Measurements from ENCODE around the gene NPBWR2. TPM values are rescaled to one million over a fixed set of nuclear protein-coding genes. Genes with fewer than 3 reads are reported as not detected.
A peak's percentile ranks its signal among the peaks of the same experiment; 100 is the strongest.

The NPBWR2 gene
- total and polyA plus RNA-seq, 9 of the 15 experiments (the other 6 are each of a cell fraction or from before 2014, with no cell fraction given): not detected

DNA sequence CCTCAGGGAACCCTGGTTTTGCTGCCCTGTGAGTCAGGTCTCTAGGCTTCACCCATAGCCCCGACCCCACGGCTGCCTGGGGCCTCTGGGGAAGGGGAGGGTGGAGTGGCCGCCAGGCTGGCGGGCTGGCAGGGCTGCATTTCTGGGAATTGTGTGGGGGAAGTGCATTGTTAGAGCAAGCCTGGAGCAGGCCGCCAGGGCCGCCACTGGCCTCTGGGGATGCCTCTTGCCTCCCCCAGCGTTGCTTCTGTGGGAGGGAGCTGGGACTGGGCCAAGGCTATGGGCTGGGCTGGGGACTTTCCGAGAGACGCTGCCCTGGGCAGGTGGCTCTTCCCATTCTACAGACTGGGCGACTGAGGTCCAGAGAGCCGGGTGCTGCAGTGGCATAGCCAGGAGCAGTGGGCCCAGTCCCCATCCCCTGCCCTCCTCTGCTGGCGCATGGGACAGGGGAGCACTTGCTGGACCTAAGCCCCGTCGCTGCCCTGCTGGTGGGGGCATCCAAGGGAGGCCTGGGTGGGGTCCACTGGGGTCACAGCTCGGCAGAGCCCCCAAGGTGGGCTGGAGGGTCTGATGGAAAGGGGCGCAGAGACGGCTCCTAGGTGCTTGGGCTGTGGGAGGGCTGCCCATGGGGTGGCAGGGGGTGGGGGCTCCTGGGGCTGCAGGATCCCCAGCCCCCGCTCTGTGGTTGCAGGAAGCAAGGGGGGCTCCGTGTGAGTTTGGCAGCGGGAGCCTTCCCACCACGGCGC lies 51.3 kb downstream of the NPBWR2 start (continued):
- TF ChIP-seq MEF2D (tag; conservative IDR thresholded peaks at IDR 0.05; ENCODE audit: low read depth): no peak
- TF ChIP-seq, protein P1, sequence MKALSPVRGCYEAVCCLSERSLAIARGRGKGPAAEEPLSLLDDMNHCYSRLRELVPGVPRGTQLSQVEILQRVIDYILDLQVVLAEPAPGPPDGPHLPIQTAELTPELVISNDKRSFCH (CRISPR knock-in tag; IDR thresholded peaks at IDR 0.05): no peak
- TF ChIP-seq, protein P1 (tag; IDR thresholded peaks at IDR 0.05): no peak
- peak; percentile 29 for TF ChIP-seq HMGN3 (IDR thresholded peaks at IDR 0.05; ENCODE audit: borderline replicate concordance, extremely low read depth, insufficient read length, low read depth, low read length)
- TF ChIP-seq, protein P2, sequence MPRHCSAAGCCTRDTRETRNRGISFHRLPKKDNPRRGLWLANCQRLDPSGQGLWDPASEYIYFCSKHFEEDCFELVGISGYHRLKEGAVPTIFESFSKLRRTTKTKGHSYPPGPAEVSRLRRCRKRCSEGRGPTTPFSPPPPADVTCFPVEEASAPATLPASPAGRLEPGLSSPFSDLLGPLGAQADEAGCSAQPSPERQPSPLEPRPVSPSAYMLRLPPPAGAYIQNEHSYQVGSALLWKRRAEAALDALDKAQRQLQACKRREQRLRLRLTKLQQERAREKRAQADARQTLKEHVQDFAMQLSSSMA (CRISPR knock-in tag; IDR thresholded peaks at IDR 0.05): no peak
- TF ChIP-seq, protein P3, sequence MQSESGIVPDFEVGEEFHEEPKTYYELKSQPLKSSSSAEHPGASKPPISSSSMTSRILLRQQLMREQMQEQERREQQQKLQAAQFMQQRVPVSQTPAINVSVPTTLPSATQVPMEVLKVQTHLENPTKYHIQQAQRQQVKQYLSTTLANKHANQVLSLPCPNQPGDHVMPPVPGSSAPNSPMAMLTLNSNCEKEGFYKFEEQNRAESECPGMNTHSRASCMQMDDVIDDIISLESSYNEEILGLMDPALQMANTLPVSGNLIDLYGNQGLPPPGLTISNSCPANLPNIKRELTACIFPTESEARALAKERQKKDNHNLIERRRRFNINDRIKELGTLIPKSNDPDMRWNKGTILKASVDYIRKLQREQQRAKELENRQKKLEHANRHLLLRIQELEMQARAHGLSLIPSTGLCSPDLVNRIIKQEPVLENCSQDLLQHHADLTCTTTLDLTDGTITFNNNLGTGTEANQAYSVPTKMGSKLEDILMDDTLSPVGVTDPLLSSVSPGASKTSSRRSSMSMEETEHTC (IDR thresholded peaks at IDR 0.05): no peak
- TF ChIP-seq POLR2A (conservative IDR thresholded peaks at IDR 0.05): no peak
- TF ChIP-seq NFIC (IDR thresholded peaks at IDR 0.05): peak; percentile 76
- no peak for TF ChIP-seq SIN3A (IDR thresholded peaks at IDR 0.05; ENCODE audit: borderline replicate concordance in 2 of 2, control insufficient read depth in 1 of 2, low read depth in 2 of 2, low read length in 2 of 2)
- TF ChIP-seq, protein P4, sequence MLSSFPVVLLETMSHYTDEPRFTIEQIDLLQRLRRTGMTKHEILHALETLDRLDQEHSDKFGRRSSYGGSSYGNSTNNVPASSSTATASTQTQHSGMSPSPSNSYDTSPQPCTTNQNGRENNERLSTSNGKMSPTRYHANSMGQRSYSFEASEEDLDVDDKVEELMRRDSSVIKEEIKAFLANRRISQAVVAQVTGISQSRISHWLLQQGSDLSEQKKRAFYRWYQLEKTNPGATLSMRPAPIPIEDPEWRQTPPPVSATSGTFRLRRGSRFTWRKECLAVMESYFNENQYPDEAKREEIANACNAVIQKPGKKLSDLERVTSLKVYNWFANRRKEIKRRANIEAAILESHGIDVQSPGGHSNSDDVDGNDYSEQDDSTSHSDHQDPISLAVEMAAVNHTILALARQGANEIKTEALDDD (IDR thresholded peaks at IDR 0.05): no peak
- TF ChIP-seq ETV6 (IDR thresholded peaks at IDR 0.05; ENCODE audit: borderline replicate concordance in 1 of 2, low read depth in 2 of 2, low read length in 1 of 2): no peak
- TF ChIP-seq ETV6 (CRISPR knock-in tag; IDR thresholded peaks at IDR 0.05; ENCODE audit: borderline replicate concordance): no peak
- TF ChIP-seq SLC30A9 (CRISPR knock-in tag; IDR thresholded peaks at IDR 0.05): no peak
- no peak for TF ChIP-seq ZNF24 (IDR thresholded peaks at IDR 0.05)
- TF ChIP-seq, protein P5, sequence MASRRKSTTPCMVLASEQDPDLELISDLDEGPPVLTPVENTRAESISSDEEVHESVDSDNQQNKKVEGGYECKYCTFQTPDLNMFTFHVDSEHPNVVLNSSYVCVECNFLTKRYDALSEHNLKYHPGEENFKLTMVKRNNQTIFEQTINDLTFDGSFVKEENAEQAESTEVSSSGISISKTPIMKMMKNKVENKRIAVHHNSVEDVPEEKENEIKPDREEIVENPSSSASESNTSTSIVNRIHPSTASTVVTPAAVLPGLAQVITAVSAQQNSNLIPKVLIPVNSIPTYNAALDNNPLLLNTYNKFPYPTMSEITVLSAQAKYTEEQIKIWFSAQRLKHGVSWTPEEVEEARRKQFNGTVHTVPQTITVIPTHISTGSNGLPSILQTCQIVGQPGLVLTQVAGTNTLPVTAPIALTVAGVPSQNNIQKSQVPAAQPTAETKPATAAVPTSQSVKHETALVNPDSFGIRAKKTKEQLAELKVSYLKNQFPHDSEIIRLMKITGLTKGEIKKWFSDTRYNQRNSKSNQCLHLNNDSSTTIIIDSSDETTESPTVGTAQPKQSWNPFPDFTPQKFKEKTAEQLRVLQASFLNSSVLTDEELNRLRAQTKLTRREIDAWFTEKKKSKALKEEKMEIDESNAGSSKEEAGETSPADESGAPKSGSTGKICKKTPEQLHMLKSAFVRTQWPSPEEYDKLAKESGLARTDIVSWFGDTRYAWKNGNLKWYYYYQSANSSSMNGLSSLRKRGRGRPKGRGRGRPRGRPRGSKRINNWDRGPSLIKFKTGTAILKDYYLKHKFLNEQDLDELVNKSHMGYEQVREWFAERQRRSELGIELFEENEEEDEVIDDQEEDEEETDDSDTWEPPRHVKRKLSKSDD (conservative IDR thresholded peaks at IDR 0.05; ENCODE audit: low read length): no peak
- peak; percentile 58 to 88; a peak in 3 of 4 replicates for TF ChIP-seq KDM1A (IDR thresholded peaks at IDR 0.05)
- TF ChIP-seq NEUROD1 (IDR thresholded peaks at IDR 0.05; ENCODE audit: borderline replicate concordance, low read depth, low read length, partially characterized antibody): no peak
- no peak for TF ChIP-seq ZNF436 (CRISPR knock-in tag; IDR thresholded peaks at IDR 0.05)
